ENCODE results near the gene FKBP15.

- TF ChIP-seq CTCF (IDR thresholded peaks at IDR 0.05) = no peak
- no peak for TF ChIP-seq POLR2A (IDR thresholded peaks at IDR 0.05)
Observed at GRCh38 chr9:113139225-113139829, 81.8 kb downstream of the FKBP15 start.
